ENCODE data around the gene EXOSC10. TPM values are rescaled to one million over a fixed set of nuclear protein-coding genes. Genes with fewer than 3 reads are reported as not detected.

The EXOSC10 gene
- total RNA-seq (2021) (62.8 to 73.0 TPM (median 66.2 TPM) in 3 replicates), Bru-seq, nascent RNA (percentile 82 among the genes with signal in this experiment)
- long read RNA-seq, experiment 1, transcript EXOSC10-202 (25 exons, 2,808 nt): major isoform, 360 of 491 reads
- long read RNA-seq, experiment 1, partial matches to known transcripts: 19 of 491 reads
- long read RNA-seq, experiment 1, other reads (novel, unspliced or antisense): 108 of 491 reads
- long read RNA-seq, experiment 2, transcript EXOSC10-202 (25 exons, 2,808 nt): major isoform, 11 of 53 reads
- long read RNA-seq, experiment 2, partial matches to known transcripts: 16 of 53 reads
- long read RNA-seq, experiment 2, other reads (novel, unspliced or antisense): 26 of 53 reads
- long read RNA-seq, experiment 3, transcript EXOSC10-202 (25 exons, 2,808 nt): major isoform, 26 of 39 reads
- long read RNA-seq, experiment 3, partial matches to known transcripts: 6 of 39 reads
- long read RNA-seq, experiment 3, other reads (novel, unspliced or antisense): 7 of 39 reads

DNA sequence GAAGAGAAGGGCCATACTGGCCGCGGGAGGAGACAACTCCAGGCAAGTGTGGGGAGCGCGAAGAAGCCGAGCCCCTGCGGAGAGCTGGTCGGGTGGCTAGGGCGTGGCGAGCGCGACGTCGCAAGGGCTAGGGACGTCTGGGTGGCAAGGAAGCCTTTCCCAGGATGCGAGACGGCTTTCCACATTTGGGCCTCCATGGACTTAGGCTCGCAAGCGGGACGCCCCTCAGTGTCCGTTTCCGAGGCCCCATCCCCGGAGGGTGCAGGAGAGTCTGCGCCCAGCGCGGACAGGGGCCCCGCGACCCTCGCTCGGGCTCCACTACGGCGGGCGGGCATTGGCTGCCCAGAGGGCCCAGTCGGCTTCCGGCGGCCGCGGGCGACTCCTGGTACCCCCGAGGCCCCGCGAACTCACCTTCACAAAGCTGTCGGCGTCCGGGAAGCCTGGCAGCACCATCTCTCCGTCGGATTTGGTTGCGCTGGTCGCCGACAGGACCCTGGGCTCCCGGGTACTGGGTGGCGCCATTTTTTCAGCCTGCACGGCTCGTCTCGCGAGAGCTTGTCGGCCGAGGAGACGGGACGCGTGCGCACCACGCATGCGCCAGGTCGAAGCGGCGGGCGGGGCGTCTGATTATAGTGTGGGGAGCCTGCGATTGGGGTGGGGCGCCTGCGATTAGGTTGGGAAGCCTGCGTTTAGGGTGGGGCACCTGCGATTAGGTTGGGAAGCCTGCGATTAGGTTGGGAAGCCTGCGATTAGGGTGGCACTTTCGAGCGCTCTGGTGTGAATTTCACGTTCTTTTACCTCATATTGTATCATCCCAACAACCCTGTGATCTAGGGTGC is at the start of gene EXOSC10:
EXOSC10 (minus strand) TSS at position 560 of the 839 bp plus-strand sequence; CDS start at position 522, 38 bp downstream.
- Mint-ChIP-seq H3K4me3 (peak within 1 kb of the TSS; percentile 97), H3K27me3 (ENCODE audit: low read depth) (no peaks in the 10 kb centered on the region), H3K27ac (peak within 1 kb of the TSS; percentile 68), H3K4me1 (peaks cover 6% of the 10 kb centered on the region), H3K9me3 (no peaks in the 10 kb centered on the region), H3K36me3 (peaks cover 20% of the 10 kb centered on the region)
- ChIA-PET POLR2A (interaction anchor here (0.5 to 1.5 kb wide), 7 partner anchors 9 to 279 kb away, joined by 3 to 5 read pairs (median 3); partner anchors contain the start of gene SRM), CTCF (interaction anchor here (0.6 to 3.0 kb wide), 6 partner anchors 23 to 546 kb away, joined by 3 to 42 read pairs (median 6); partner anchors contain the start of gene SRM)
- DNase-seq (ENCODE audit: low spot score): peak; percentile 96
- ATAC-seq: peak; percentile 93
- no peak for TF ChIP-seq ZNF671 (CRISPR knock-in tag; IDR thresholded peaks at IDR 0.05)
- TF ChIP-seq JUN (CRISPR knock-in tag; IDR thresholded peaks at IDR 0.05): peak; percentile 33; the same call in 1 of the 2 replicates
- TF ChIP-seq, protein P1, sequence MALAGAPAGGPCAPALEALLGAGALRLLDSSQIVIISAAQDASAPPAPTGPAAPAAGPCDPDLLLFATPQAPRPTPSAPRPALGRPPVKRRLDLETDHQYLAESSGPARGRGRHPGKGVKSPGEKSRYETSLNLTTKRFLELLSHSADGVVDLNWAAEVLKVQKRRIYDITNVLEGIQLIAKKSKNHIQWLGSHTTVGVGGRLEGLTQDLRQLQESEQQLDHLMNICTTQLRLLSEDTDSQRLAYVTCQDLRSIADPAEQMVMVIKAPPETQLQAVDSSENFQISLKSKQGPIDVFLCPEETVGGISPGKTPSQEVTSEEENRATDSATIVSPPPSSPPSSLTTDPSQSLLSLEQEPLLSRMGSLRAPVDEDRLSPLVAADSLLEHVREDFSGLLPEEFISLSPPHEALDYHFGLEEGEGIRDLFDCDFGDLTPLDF (CRISPR knock-in tag; IDR thresholded peaks at IDR 0.05): no peak
- TF ChIP-seq FOXP1 (CRISPR knock-in tag; IDR thresholded peaks at IDR 0.05; ENCODE audit: borderline replicate concordance): peak; percentile 66; the same call in 1 of the 2 replicates
- no peak for TF ChIP-seq RORB (CRISPR knock-in tag; IDR thresholded peaks at IDR 0.05)
- no peak for TF ChIP-seq KAT7 (CRISPR knock-in tag; IDR thresholded peaks at IDR 0.05; ENCODE audit: borderline replicate concordance)
- no peak for TF ChIP-seq JAZF1 (CRISPR knock-in tag; IDR thresholded peaks at IDR 0.05)
- peak; percentile 90 for TF ChIP-seq HMGXB4 (CRISPR knock-in tag; IDR thresholded peaks at IDR 0.05)
- TF ChIP-seq, protein P2, sequence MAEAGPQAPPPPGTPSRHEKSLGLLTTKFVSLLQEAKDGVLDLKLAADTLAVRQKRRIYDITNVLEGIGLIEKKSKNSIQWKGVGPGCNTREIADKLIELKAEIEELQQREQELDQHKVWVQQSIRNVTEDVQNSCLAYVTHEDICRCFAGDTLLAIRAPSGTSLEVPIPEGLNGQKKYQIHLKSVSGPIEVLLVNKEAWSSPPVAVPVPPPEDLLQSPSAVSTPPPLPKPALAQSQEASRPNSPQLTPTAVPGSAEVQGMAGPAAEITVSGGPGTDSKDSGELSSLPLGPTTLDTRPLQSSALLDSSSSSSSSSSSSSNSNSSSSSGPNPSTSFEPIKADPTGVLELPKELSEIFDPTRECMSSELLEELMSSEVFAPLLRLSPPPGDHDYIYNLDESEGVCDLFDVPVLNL (CRISPR knock-in tag; IDR thresholded peaks at IDR 0.05; ENCODE audit: borderline replicate concordance, low read depth): no peak
- TF ChIP-seq FOXK1 (CRISPR knock-in tag; IDR thresholded peaks at IDR 0.05): no peak; the same call in 1 of the 2 replicates
- TF ChIP-seq, protein P3, sequence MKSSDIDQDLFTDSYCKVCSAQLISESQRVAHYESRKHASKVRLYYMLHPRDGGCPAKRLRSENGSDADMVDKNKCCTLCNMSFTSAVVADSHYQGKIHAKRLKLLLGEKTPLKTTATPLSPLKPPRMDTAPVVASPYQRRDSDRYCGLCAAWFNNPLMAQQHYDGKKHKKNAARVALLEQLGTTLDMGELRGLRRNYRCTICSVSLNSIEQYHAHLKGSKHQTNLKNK (CRISPR knock-in tag; IDR thresholded peaks at IDR 0.05): no peak
- no peak for TF ChIP-seq SMAD4 (CRISPR knock-in tag; IDR thresholded peaks at IDR 0.05)
- TF ChIP-seq NFE2L1 (CRISPR knock-in tag; IDR thresholded peaks at IDR 0.05): no peak
- peak; percentile 52; the same call in 1 of the 2 replicates for TF ChIP-seq ETV6 (CRISPR knock-in tag; IDR thresholded peaks at IDR 0.05)
- TF ChIP-seq, protein P4, sequence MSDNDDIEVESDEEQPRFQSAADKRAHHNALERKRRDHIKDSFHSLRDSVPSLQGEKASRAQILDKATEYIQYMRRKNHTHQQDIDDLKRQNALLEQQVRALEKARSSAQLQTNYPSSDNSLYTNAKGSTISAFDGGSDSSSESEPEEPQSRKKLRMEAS (CRISPR knock-in tag; IDR thresholded peaks at IDR 0.05): no peak
- TF ChIP-seq TP53 (CRISPR knock-in tag; IDR thresholded peaks at IDR 0.05): peak; percentile 72; the same call in 1 of the 2 replicates
- TF ChIP-seq ZNF219 (CRISPR knock-in tag; IDR thresholded peaks at IDR 0.05; ENCODE audit: borderline replicate concordance): no peak; the same call in 1 of the 2 replicates
- TF ChIP-seq SMAD3 (CRISPR knock-in tag; IDR thresholded peaks at IDR 0.05; ENCODE audit: borderline replicate concordance): no peak; the same call in 1 of the 2 replicates
- TF ChIP-seq CTCF (IDR thresholded peaks at IDR 0.05): no peak
- no peak for TF ChIP-seq MXD4 (CRISPR knock-in tag; IDR thresholded peaks at IDR 0.05; ENCODE audit: borderline replicate concordance)
- TF ChIP-seq SOX15 (CRISPR knock-in tag; IDR thresholded peaks at IDR 0.05): no peak
- TF ChIP-seq, protein P5, sequence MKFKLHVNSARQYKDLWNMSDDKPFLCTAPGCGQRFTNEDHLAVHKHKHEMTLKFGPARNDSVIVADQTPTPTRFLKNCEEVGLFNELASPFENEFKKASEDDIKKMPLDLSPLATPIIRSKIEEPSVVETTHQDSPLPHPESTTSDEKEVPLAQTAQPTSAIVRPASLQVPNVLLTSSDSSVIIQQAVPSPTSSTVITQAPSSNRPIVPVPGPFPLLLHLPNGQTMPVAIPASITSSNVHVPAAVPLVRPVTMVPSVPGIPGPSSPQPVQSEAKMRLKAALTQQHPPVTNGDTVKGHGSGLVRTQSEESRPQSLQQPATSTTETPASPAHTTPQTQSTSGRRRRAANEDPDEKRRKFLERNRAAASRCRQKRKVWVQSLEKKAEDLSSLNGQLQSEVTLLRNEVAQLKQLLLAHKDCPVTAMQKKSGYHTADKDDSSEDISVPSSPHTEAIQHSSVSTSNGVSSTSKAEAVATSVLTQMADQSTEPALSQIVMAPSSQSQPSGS (CRISPR knock-in tag; IDR thresholded peaks at IDR 0.05; ENCODE audit: borderline replicate concordance, low read depth): no peak
- no peak for TF ChIP-seq CBFB (CRISPR knock-in tag; IDR thresholded peaks at IDR 0.05; ENCODE audit: low read depth)
- TF ChIP-seq ZNF263 (CRISPR knock-in tag; IDR thresholded peaks at IDR 0.05; ENCODE audit: low read depth): no peak
- no peak for TF ChIP-seq OVOL2 (CRISPR knock-in tag; IDR thresholded peaks at IDR 0.05; ENCODE audit: borderline replicate concordance)
